SH-SY5Y (cell line): ENCODE results near the gene UTS2.

ENCODE experiments used
- GATA2 ChIP-seq: IDR thresholded peaks from 2 replicates; pipeline ENCODE4 v1.6.1; 2011; ENCODE audit warnings: mild to moderate bottlenecking, low read depth, low read length
- GATA3 ChIP-seq: IDR thresholded peaks from 2 replicates; pipeline ENCODE4 v1.6.1; 2011; ENCODE audit warnings: low read depth, mild to moderate bottlenecking, low read length, moderate library complexity

DNA sequence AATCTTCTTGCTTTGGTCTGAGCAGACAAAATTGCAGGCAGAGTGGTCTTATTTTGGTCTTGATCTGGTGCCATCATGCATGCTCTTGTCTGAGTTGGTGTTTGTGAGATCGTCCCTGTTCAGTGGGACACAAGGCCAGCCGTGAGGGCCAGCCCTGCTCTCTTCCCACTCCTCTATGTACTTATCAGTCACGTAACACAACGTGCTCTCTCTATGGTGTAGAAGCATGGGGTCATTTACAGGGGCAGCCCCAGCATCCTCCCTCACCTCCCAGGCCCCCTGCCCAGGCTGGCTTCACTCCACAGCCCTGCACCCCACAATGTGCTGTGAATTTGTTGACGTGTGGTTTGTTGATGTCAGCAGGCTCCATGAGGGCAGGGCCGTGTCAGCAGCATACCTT is 18.3 kb upstream of the UTS2 start:
- TF ChIP-seq GATA2 (no peak), GATA3 (no peak)
